H9 (cell line): Measurements from ENCODE around the gene CNNM4. TPM values are rescaled to one million over a fixed set of nuclear protein-coding genes. Genes with fewer than 3 reads are reported as not detected.

Experiments
- DNase-seq: peaks from one replicate; pipeline ENCODE4 v3.0.0-alpha.2; 2017
- H2AFZ ChIP-seq: one replicate; pipeline ENCODE4 v1.6.1; 2013; ENCODE audit warnings: mild to moderate bottlenecking, low read length, control low read depth, moderate library complexity
- H2AK5ac ChIP-seq: 2 replicates; pipeline ENCODE4 v1.6.1; 2013; ENCODE audit warnings: low read length, control low read depth, mixed read lengths; ENCODE audit not compliant: insufficient read length
- H2BK120ac ChIP-seq: one replicate; pipeline ENCODE4 v1.6.1; 2013; ENCODE audit warnings: low read depth, mild to moderate bottlenecking, low read length, control low read depth, inconsistent platforms; ENCODE audit not compliant: poor library complexity, severe bottlenecking
- H2BK12ac ChIP-seq: 2 replicates; pipeline ENCODE4 v1.6.1; 2013; ENCODE audit warnings: low read length, control low read depth, mixed read lengths, low read depth; ENCODE audit not compliant: insufficient read length
- H2BK15ac ChIP-seq: 2 replicates; pipeline ENCODE4 v1.6.1; 2013; ENCODE audit warnings: low read depth, low read length, control low read depth
- H2BK20ac ChIP-seq: one replicate; pipeline ENCODE4 v1.6.1; 2013; ENCODE audit warnings: low read depth, mild to moderate bottlenecking, low read length, control low read depth, inconsistent platforms; ENCODE audit not compliant: poor library complexity, severe bottlenecking
- H2BK5ac ChIP-seq: 2 replicates; pipeline ENCODE4 v1.6.1; 2013; ENCODE audit warnings: low read length, control low read depth, mixed read lengths; ENCODE audit not compliant: insufficient read length
- H3K14ac ChIP-seq: 2 replicates; pipeline ENCODE4 v1.6.1; 2013; ENCODE audit warnings: low read length, control low read depth; ENCODE audit not compliant: insufficient read depth
- H3K18ac ChIP-seq: 2 replicates; pipeline ENCODE4 v1.6.1; 2013; ENCODE audit warnings: low read depth, mild to moderate bottlenecking, mixed read lengths, low read length, control low read depth; ENCODE audit not compliant: insufficient read length
- H3K23ac ChIP-seq: 2 replicates; pipeline ENCODE4 v1.6.1; 2013; ENCODE audit warnings: low read length, control low read depth, mixed read lengths, low read depth; ENCODE audit not compliant: insufficient read length
- H3K23me2 ChIP-seq: 2 replicates; pipeline ENCODE4 v1.6.1; 2013; ENCODE audit warnings: low read depth, mild to moderate bottlenecking, mixed read lengths, low read length, control low read depth; ENCODE audit not compliant: insufficient read length, poor library complexity, severe bottlenecking
- H3K27ac ChIP-seq: 2 replicates; pipeline ENCODE4 v1.5.1; 2013; ENCODE audit warnings: low read length, control low read depth, mixed read lengths, low read depth; ENCODE audit not compliant: insufficient read length
- H3K27me3 ChIP-seq: 2 replicates; pipeline ENCODE4 v1.6.1; 2013; ENCODE audit warnings: low read length, control low read depth, inconsistent platforms; ENCODE audit not compliant: insufficient read depth
- H3K4ac ChIP-seq: 2 replicates; pipeline ENCODE4 v1.6.1; 2013; ENCODE audit warnings: low read depth, mild to moderate bottlenecking, control low read depth, inconsistent platforms, low read length, moderate library complexity
- H3K4me1 ChIP-seq: 2 replicates; pipeline ENCODE4 v1.6.1; 2013; ENCODE audit warnings: low read length, control low read depth, inconsistent platforms; ENCODE audit not compliant: insufficient read depth
- H3K4me2 ChIP-seq: 2 replicates; pipeline ENCODE4 v1.6.1; 2013; ENCODE audit warnings: low read length, control low read depth, mixed read lengths; ENCODE audit not compliant: insufficient read length, insufficient read depth
- H3K56ac ChIP-seq: 2 replicates; pipeline ENCODE4 v1.6.1; 2013; ENCODE audit warnings: low read depth, mild to moderate bottlenecking, mixed read lengths, low read length, control low read depth; ENCODE audit not compliant: insufficient read length
- H3K79me1 ChIP-seq: 2 replicates; pipeline ENCODE4 v1.6.1; 2013; ENCODE audit warnings: low read depth, mild to moderate bottlenecking, moderate library complexity, low read length, control low read depth, inconsistent platforms; ENCODE audit not compliant: insufficient read depth, poor library complexity, severe bottlenecking
- H3K79me2 ChIP-seq: 2 replicates; pipeline ENCODE4 v1.6.1; 2013; ENCODE audit warnings: low read length, control low read depth, inconsistent platforms; ENCODE audit not compliant: insufficient read depth
- H3K9ac ChIP-seq: 2 replicates; pipeline ENCODE4 v1.6.1; 2013; ENCODE audit warnings: low read length, control low read depth, mixed read lengths; ENCODE audit not compliant: insufficient read length; ENCODE audit errors: extremely low read depth
- H3K9me3 ChIP-seq: one replicate; pipeline ENCODE4 v1.6.1; 2013; ENCODE audit warnings: low read depth, low read length, inconsistent platforms; ENCODE audit not compliant: control insufficient read depth
- H3T11ph ChIP-seq: one replicate; pipeline ENCODE4 v1.6.1; 2013; ENCODE audit warnings: mild to moderate bottlenecking, low read length, control low read depth, inconsistent platforms
- H4K20me1 ChIP-seq: one replicate; pipeline ENCODE4 v1.6.1; 2013; ENCODE audit not compliant: control insufficient read depth, insufficient read length, insufficient read depth
- H4K5ac ChIP-seq: 2 replicates; pipeline ENCODE4 v1.6.1; 2013; ENCODE audit warnings: low read depth, mild to moderate bottlenecking, mixed read lengths, low read length, control low read depth; ENCODE audit not compliant: insufficient read length
- H4K8ac ChIP-seq: replicated peaks from 2 replicates; pipeline ENCODE4 v1.6.1; 2013; ENCODE audit warnings: low read length, control low read depth, mixed read lengths, low read depth; ENCODE audit not compliant: insufficient read length
- H4K91ac ChIP-seq: 2 replicates; pipeline ENCODE4 v1.6.1; 2013; ENCODE audit warnings: low read depth, mild to moderate bottlenecking, moderate library complexity, mixed read lengths, low read length, control low read depth; ENCODE audit not compliant: insufficient read length
- H3K27ac Mint-ChIP-seq, 3 experiments: 2 replicates in 2 of 3; 3 replicates in 1 of 3; pipeline ENCODE4 v1.8.0; 2020 to 2021; ENCODE audit warnings: mixed read lengths in 3 of 3, mild to moderate bottlenecking in 1 of 3, moderate library complexity in 1 of 3
- H3K27me3 Mint-ChIP-seq: 2 replicates; pipeline ENCODE4 v1.8.0; 2021; ENCODE audit warnings: low read depth, mild to moderate bottlenecking, moderate library complexity, mixed read lengths
- H3K36me3 Mint-ChIP-seq, 3 experiments: 2 replicates in 2 of 3; 3 replicates in 1 of 3; pipeline ENCODE4 v1.8.0; 2020 to 2021; ENCODE audit warnings: low read depth in 3 of 3, mixed read lengths in 3 of 3; ENCODE audit not compliant: insufficient read depth in 1 of 3
- H3K4me1 Mint-ChIP-seq, 2 experiments: 2 replicates each; pipeline ENCODE4 v1.8.0; 2020; ENCODE audit warnings: mixed read lengths in 2 of 2
- H3K4me3 Mint-ChIP-seq, 2 experiments: 2 replicates in 1 of 2; 3 replicates in 1 of 2; pipeline ENCODE4 v1.8.0; 2020 to 2021; ENCODE audit warnings: mild to moderate bottlenecking in 2 of 2, mixed read lengths in 2 of 2, moderate library complexity in 1 of 2
- H3K9me3 Mint-ChIP-seq, 2 experiments: 2 replicates in 1 of 2; 3 replicates in 1 of 2; pipeline ENCODE4 v1.8.0; 2020; ENCODE audit warnings: mild to moderate bottlenecking in 2 of 2, mixed read lengths in 2 of 2, moderate library complexity in 1 of 2
- CTCF ChIP-seq: fragments of 200-600 bp; sonication (generic); conservative IDR thresholded peaks from 3 replicates; pipeline ENCODE4 v1.8.0; 2021; ENCODE audit warnings: antibody characterized with exemption, mild to moderate bottlenecking
- WGBS: extraction: QIAGEN DNeasy Blood & Tissue Kit; methylation state at CpG from one replicate; pipeline ENCODE4 v1.1.7; 2013; ENCODE audit warnings: missing lambda C conversion rate, low lambda C conversion rate, mixed read lengths; ENCODE audit not compliant: insufficient read length; ENCODE audit errors: extremely low coverage; 5-methylcytosine and 5-hydroxymethylcytosine counted together
- total RNA-seq: library from RNA; stranded (reverse); gene quantifications from 2 replicates; pipeline ENCODE4 v1.2.1, GENCODE V29; 2021

Gene CNNM4
- total RNA-seq, 1 experiment from 2014 or later, result 8.5 TPM

DNA sequence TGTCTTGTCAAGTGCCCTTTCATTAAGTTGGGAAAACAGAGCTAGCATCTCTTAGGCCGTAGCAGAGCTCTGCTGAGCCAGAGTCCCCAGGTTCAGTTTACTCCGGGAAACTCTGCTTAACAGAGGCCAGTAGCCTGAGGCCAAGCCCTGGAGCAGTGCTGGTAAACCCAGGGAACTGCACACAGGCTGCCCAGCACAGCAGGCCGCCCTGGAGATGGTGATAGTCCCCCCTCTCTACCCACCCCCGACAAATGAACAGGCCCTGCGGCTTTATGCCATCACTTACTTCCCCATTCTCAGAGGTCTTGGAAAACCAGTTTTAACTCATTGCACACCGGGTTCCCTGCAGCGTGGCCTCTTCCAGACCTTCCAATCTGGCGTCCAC is 3.5 kb downstream of the CNNM4 start:
- Histone ChIP-seq H2BK5ac (no peak overlapping the region), H3T11ph (no peak overlapping the region), H3K9me3 (no peaks in the 10 kb centered on the region), H2AK5ac (no peak overlapping the region), H2BK120ac (no peak overlapping the region), H3K27me3 (peaks cover 2% of the 10 kb centered on the region; the same call in 1 of the 2 replicates), H3K14ac (no peak overlapping the region), H3K4me2 (peak overlapping the region; percentile 63), H2BK20ac (no peak overlapping the region), H4K8ac (no peak overlapping the region), H4K5ac (no peak overlapping the region), H3K23me2 (peaks cover 17% of the 10 kb centered on the region), H3K18ac (no peak overlapping the region), H4K91ac (no peak overlapping the region), H3K4me1 (peaks cover 8% of the 10 kb centered on the region; the same call in 1 of the 2 replicates), H3K4ac (no peak overlapping the region), H3K79me2 (no peaks in the 10 kb centered on the region), H3K79me1 (no peaks in the 10 kb centered on the region), H3K56ac (no peak overlapping the region), H3K9ac (no peak overlapping the region), H2BK12ac (no peak overlapping the region), H3K23ac (no peak overlapping the region), H4K20me1 (no peaks in the 10 kb centered on the region), H2AFZ (no peak overlapping the region), H3K27ac (no peak overlapping the region), H2BK15ac (no peak overlapping the region)
- H3K27ac Mint-ChIP-seq, result peak overlapping the region; percentile 68 to 79 (median 74); a peak in 3 of 7 replicates
- H3K4me3 Mint-ChIP-seq, result peak overlapping the region; percentile 38 to 78
- no peak for TF ChIP-seq CTCF
- no peak for DNase-seq
- H3K27me3 Mint-ChIP-seq, result peaks cover 19% of the 10 kb centered on the region
- H3K9me3 Mint-ChIP-seq, result no peaks in the 10 kb centered on the region
- WGBS, result no CpG with 5 or more reads among the region's 8 CpGs
- peaks cover 40 to 49% of the 10 kb centered on the region in 2 experiments for H3K4me1 Mint-ChIP-seq
- H3K36me3 Mint-ChIP-seq, result peaks cover 0 to 6% (median 0%) of the 10 kb centered on the region in 3 experiments; a peak in 3 of 7 replicates
